GM23338 (cell line): ENCODE measurements around the gene GNAO1. TPM values are rescaled to one million over a fixed set of nuclear protein-coding genes. Genes with fewer than 3 reads are reported as not detected.

ENCODE experiments used
- ATAC-seq: fragments of 200-7000 bp; cut with Tn5 transposase; 3 replicates; pipeline ENCODE4 v1.9.1; 2020
- DNase-seq: peaks from one replicate; pipeline ENCODE4 v3.0.0-alpha.2; 2015; ENCODE audit warnings: low spot score
- H2AFZ ChIP-seq: fragments of 200-600 bp; sonication (generic); 2 replicates; pipeline ENCODE4 v1.8.0; 2016; ENCODE audit warnings: antibody characterized with exemption, mild to moderate bottlenecking, moderate library complexity
- H3F3A ChIP-seq: fragments of 200-600 bp; sonication (generic); replicated peaks from 2 replicates; pipeline ENCODE4 v1.8.0; 2017; ENCODE audit warnings: antibody characterized with exemption, mixed run types, low read depth
- H3K27ac ChIP-seq: fragments of 200-600 bp; sonication (generic); 2 replicates; pipeline ENCODE4 v1.6.1; 2016; ENCODE audit warnings: low read depth
- H3K27me3 ChIP-seq: fragments of 200-600 bp; sonication (generic); 2 replicates; pipeline ENCODE4 v1.8.0; 2016; ENCODE audit warnings: mild to moderate bottlenecking, mixed run types, moderate library complexity; ENCODE audit not compliant: insufficient read depth
- H3K36me3 ChIP-seq: fragments of 200-600 bp; sonication (generic); 2 replicates; pipeline ENCODE4 v1.8.0; 2016; ENCODE audit warnings: mild to moderate bottlenecking; ENCODE audit not compliant: insufficient read depth
- H3K4me1 ChIP-seq: fragments of 200-600 bp; sonication (generic); 2 replicates; pipeline ENCODE4 v1.8.0; 2016; ENCODE audit warnings: mild to moderate bottlenecking, moderate library complexity; ENCODE audit not compliant: insufficient read depth
- H3K4me2 ChIP-seq: fragments of 200-600 bp; sonication (generic); 2 replicates; pipeline ENCODE4 v1.7.1; 2017; ENCODE audit warnings: mixed run types
- H3K4me3 ChIP-seq: fragments of 200-600 bp; sonication (generic); 2 replicates; pipeline ENCODE4 v1.6.1; 2016; ENCODE audit warnings: mixed run types
- H3K79me2 ChIP-seq: fragments of 200-600 bp; sonication (generic); replicated peaks from 2 replicates; pipeline ENCODE4 v1.8.0; 2017; ENCODE audit warnings: mild to moderate bottlenecking; ENCODE audit not compliant: insufficient read depth
- H3K9me2 ChIP-seq: fragments of 200-600 bp; sonication (generic); 2 replicates; pipeline ENCODE4 v1.8.0; 2017; ENCODE audit not compliant: insufficient read depth
- H4K20me1 ChIP-seq: fragments of 200-600 bp; sonication (generic); replicated peaks from 2 replicates; pipeline ENCODE4 v1.8.0; 2017; ENCODE audit warnings: mild to moderate bottlenecking; ENCODE audit not compliant: insufficient read depth
- H3K27ac Mint-ChIP-seq: 2 replicates; pipeline ENCODE4 v1.8.0; 2020; ENCODE audit warnings: inconsistent platforms, mild to moderate bottlenecking, moderate library complexity, mixed read lengths
- H3K27me3 Mint-ChIP-seq: 3 replicates; pipeline ENCODE4 v1.8.0; 2022; ENCODE audit warnings: low read depth, mild to moderate bottlenecking, moderate library complexity, mixed read lengths, inconsistent platforms; ENCODE audit not compliant: insufficient read depth, poor library complexity
- H3K36me3 Mint-ChIP-seq: 3 replicates; pipeline ENCODE4 v1.8.0; 2021; ENCODE audit warnings: low read depth, mild to moderate bottlenecking, inconsistent platforms, moderate library complexity, mixed read lengths
- H3K4me1 Mint-ChIP-seq: 3 replicates; pipeline ENCODE4 v1.8.0; 2020; ENCODE audit warnings: mild to moderate bottlenecking, inconsistent platforms, mixed read lengths
- H3K4me3 Mint-ChIP-seq: 3 replicates; pipeline ENCODE4 v1.8.0; 2021; ENCODE audit warnings: moderate library complexity, mild to moderate bottlenecking, inconsistent platforms, mixed read lengths
- H3K9me3 Mint-ChIP-seq: 3 replicates; pipeline ENCODE4 v1.8.0; 2020; ENCODE audit warnings: moderate library complexity, mild to moderate bottlenecking, inconsistent platforms, mixed read lengths
- CREB1 ChIP-seq: fragments of 250-450 bp; sonication (Bioruptor Pico); IDR thresholded peaks from 2 replicates; pipeline ENCODE4 v1.5.0; 2020; ENCODE audit warnings: low read depth, mild to moderate bottlenecking, moderate library complexity
- ETS1 ChIP-seq: IDR thresholded peaks from 2 replicates; pipeline ENCODE4 v1.6.1; 2016; ENCODE audit warnings: antibody characterized with exemption
- EZH2 ChIP-seq: fragments of 200-600 bp; sonication (generic); IDR thresholded peaks from one replicate; pipeline ENCODE4 v1.8.0; 2017; ENCODE audit warnings: antibody characterized with exemption, mild to moderate bottlenecking, low read depth; ENCODE audit not compliant: unreplicated experiment
- EZH2phosphoT487 ChIP-seq: fragments of 200-600 bp; sonication (generic); IDR thresholded peaks from one replicate; pipeline ENCODE4 v1.8.1; 2018; ENCODE audit warnings: antibody characterized with exemption; ENCODE audit not compliant: unreplicated experiment
- JUNB ChIP-seq: IDR thresholded peaks from one replicate; pipeline ENCODE4 v1.6.1; 2016; ENCODE audit warnings: antibody characterized with exemption; ENCODE audit not compliant: unreplicated experiment
- NANOG ChIP-seq: IDR thresholded peaks from 2 replicates; pipeline ENCODE4 v1.6.1; 2016; ENCODE audit warnings: antibody characterized with exemption, borderline replicate concordance
- POLR2AphosphoS5 ChIP-seq: IDR thresholded peaks from 2 replicates; pipeline ENCODE4 v1.6.1; 2016; ENCODE audit warnings: antibody characterized with exemption, low read depth
- STAT1 ChIP-seq: IDR thresholded peaks from one replicate; pipeline ENCODE4 v1.6.1; 2016; ENCODE audit warnings: antibody characterized with exemption; ENCODE audit not compliant: unreplicated experiment
- polyA plus RNA-seq: library from polyadenylated mRNA; unstranded; fragments of >200 nt; fragmentation: Nextera tagmentation; extraction: Ambion mirVana; gene quantifications from 2 replicates; pipeline ENCODE4 v1.2.1, GENCODE V29; 2016
- total RNA-seq: library from RNA; depleted of rRNA; stranded (reverse); fragments of >200 nt; shearing (Covaris generic); gene quantifications from 2 replicates; pipeline ENCODE4 v1.2.3, GENCODE V29; 2014
- TF ChIP-seq, protein P1 (sequence below): fragments of 250-450 bp; sonication (Bioruptor Pico); IDR thresholded peaks from 2 replicates; pipeline ENCODE4 v1.5.0; 2020; ENCODE audit warnings: mild to moderate bottlenecking, moderate library complexity
- TF ChIP-seq, protein P2 (sequence below): IDR thresholded peaks from one replicate; pipeline ENCODE4 v1.6.1; 2018; ENCODE audit warnings: antibody characterized with exemption; ENCODE audit not compliant: unreplicated experiment

The GNAO1 gene
- total and polyA plus RNA-seq, 2 experiments from 2014 or later: 6.5 to 24.8 TPM

DNA sequence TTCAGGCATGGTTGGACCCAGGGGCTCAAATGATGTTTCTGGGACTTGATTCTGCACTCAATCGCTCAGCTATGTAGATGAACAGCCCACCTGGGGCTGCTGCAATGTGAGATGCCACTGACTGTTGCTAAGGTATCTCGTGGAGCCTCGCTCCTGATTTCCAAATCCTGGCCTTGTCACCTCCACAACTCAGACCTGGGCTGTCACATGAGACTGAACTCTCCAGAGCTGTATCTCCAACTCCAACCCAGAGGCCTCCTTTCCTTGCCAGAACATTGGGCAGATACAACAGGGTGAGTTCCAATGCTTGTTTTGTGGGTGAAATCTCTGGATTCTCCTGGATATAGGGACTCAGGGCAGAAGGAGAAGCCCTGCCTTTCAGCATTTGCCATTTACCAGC, 79.5 kb downstream of the GNAO1 start:
- TF ChIP-seq JUNB: no peak
- TF ChIP-seq POLR2AphosphoS5: no peak
- TF ChIP-seq, protein P1, sequence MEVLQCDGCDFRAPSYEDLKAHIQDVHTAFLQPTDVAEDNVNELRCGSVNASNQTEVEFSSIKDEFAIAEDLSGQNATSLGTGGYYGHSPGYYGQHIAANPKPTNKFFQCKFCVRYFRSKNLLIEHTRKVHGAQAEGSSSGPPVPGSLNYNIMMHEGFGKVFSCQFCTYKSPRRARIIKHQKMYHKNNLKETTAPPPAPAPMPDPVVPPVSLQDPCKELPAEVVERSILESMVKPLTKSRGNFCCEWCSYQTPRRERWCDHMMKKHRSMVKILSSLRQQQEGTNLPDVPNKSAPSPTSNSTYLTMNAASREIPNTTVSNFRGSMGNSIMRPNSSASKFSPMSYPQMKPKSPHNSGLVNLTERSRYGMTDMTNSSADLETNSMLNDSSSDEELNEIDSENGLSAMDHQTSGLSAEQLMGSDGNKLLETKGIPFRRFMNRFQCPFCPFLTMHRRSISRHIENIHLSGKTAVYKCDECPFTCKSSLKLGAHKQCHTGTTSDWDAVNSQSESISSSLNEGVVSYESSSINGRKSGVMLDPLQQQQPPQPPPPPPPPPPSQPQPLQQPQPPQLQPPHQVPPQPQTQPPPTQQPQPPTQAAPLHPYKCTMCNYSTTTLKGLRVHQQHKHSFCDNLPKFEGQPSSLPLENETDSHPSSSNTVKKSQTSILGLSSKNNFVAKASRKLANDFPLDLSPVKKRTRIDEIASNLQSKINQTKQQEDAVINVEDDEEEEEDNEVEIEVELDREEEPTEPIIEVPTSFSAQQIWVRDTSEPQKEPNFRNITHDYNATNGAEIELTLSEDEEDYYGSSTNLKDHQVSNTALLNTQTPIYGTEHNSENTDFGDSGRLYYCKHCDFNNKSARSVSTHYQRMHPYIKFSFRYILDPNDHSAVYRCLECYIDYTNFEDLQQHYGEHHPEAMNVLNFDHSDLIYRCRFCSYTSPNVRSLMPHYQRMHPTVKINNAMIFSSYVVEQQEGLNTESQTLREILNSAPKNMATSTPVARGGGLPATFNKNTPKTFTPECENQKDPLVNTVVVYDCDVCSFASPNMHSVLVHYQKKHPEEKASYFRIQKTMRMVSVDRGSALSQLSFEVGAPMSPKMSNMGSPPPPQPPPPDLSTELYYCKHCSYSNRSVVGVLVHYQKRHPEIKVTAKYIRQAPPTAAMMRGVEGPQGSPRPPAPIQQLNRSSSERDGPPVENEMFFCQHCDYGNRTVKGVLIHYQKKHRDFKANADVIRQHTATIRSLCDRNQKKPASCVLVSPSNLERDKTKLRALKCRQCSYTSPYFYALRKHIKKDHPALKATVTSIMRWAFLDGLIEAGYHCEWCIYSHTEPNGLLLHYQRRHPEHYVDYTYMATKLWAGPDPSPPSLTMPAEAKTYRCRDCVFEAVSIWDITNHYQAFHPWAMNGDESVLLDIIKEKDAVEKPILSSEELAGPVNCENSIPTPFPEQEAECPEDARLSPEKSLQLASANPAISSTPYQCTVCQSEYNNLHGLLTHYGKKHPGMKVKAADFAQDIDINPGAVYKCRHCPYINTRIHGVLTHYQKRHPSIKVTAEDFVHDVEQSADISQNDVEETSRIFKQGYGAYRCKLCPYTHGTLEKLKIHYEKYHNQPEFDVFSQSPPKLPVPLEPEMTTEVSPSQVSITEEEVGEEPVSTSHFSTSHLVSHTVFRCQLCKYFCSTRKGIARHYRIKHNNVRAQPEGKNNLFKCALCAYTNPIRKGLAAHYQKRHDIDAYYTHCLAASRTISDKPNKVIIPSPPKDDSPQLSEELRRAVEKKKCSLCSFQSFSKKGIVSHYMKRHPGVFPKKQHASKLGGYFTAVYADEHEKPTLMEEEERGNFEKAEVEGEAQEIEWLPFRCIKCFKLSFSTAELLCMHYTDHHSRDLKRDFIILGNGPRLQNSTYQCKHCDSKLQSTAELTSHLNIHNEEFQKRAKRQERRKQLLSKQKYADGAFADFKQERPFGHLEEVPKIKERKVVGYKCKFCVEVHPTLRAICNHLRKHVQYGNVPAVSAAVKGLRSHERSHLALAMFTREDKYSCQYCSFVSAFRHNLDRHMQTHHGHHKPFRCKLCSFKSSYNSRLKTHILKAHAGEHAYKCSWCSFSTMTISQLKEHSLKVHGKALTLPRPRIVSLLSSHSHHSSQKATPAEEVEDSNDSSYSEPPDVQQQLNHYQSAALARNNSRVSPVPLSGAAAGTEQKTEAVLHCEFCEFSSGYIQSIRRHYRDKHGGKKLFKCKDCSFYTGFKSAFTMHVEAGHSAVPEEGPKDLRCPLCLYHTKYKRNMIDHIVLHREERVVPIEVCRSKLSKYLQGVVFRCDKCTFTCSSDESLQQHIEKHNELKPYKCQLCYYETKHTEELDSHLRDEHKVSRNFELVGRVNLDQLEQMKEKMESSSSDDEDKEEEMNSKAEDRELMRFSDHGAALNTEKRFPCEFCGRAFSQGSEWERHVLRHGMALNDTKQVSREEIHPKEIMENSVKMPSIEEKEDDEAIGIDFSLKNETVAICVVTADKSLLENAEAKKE (CRISPR knock-in tag): no peak
- no peak for TF ChIP-seq CREB1 (CRISPR knock-in tag)
- TF ChIP-seq STAT1: no peak
- Histone ChIP-seq H3K27ac (no peak overlapping the region), H3K4me3 (no peak overlapping the region), H3K9me2 (no peaks in the 10 kb centered on the region), H3K4me1 (peaks cover 10% of the 10 kb centered on the region; the same call in 1 of the 2 replicates), H2AFZ (no peak overlapping the region), H3K4me2 (no peak overlapping the region), H3K36me3 (peaks cover 7% of the 10 kb centered on the region; the same call in 1 of the 2 replicates), H4K20me1 (no peaks in the 10 kb centered on the region), H3K79me2 (no peaks in the 10 kb centered on the region), H3K27me3 (no peaks in the 10 kb centered on the region), H3F3A (no peaks in the 10 kb centered on the region)
- H3K36me3 Mint-ChIP-seq: peaks cover 31% of the 10 kb centered on the region
- H3K9me3 Mint-ChIP-seq: peaks cover 22% of the 10 kb centered on the region
- no peak for DNase-seq
- H3K4me3 Mint-ChIP-seq: no peak overlapping the region
- H3K27ac Mint-ChIP-seq: no peak overlapping the region
- ATAC-seq: no peak
- peaks cover 10% of the 10 kb centered on the region for H3K27me3 Mint-ChIP-seq
- peaks cover 15% of the 10 kb centered on the region for H3K4me1 Mint-ChIP-seq

DNA sequence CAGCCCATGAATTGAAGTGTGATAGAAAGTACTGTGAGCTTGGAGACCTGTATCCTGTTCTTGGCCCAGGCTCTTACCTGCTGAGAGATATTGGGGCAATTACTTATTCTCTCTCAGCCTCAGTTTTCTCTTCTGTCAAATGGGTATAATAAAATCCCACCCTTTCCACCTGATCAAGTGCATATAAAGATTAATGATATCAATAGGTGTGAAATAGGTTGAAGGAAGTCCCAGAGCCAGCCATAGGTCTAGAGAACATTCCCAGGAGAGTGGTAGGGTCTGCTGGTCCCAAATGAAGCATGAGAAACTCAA, 81.2 kb downstream of the GNAO1 start:
- no peak overlapping the region for H3K27ac Mint-ChIP-seq
- no peak for ATAC-seq
- peaks cover 32% of the 10 kb centered on the region for H3K4me1 Mint-ChIP-seq
- DNase-seq: no peak
- H3K4me3 ChIP-seq: no peak overlapping the region
- peaks cover 22% of the 10 kb centered on the region for H3K9me3 Mint-ChIP-seq
- H3K9me2 ChIP-seq: no peaks in the 10 kb centered on the region
- H3K4me2 ChIP-seq: no peak overlapping the region
- no peaks in the 10 kb centered on the region for H3K79me2 ChIP-seq
- no peak overlapping the region for H2AFZ ChIP-seq
- H3K27me3 Mint-ChIP-seq: peaks cover 16% of the 10 kb centered on the region
- H3K4me1 ChIP-seq: peaks cover 25% of the 10 kb centered on the region
- H3K27me3 ChIP-seq: no peaks in the 10 kb centered on the region
- H3F3A ChIP-seq: no peaks in the 10 kb centered on the region
- no peaks in the 10 kb centered on the region for H4K20me1 ChIP-seq
- no peak overlapping the region for H3K27ac ChIP-seq
- no peak overlapping the region for H3K4me3 Mint-ChIP-seq
- peaks cover 35% of the 10 kb centered on the region for H3K36me3 Mint-ChIP-seq
- H3K36me3 ChIP-seq: peaks cover 7% of the 10 kb centered on the region; the same call in 1 of the 2 replicates
- TF ChIP-seq EZH2phosphoT487 (no peak), JUNB (no peak), EZH2 (no peak), NANOG (no peak), ETS1 (no peak), STAT1 (no peak)
- TF ChIP-seq, protein P2, sequence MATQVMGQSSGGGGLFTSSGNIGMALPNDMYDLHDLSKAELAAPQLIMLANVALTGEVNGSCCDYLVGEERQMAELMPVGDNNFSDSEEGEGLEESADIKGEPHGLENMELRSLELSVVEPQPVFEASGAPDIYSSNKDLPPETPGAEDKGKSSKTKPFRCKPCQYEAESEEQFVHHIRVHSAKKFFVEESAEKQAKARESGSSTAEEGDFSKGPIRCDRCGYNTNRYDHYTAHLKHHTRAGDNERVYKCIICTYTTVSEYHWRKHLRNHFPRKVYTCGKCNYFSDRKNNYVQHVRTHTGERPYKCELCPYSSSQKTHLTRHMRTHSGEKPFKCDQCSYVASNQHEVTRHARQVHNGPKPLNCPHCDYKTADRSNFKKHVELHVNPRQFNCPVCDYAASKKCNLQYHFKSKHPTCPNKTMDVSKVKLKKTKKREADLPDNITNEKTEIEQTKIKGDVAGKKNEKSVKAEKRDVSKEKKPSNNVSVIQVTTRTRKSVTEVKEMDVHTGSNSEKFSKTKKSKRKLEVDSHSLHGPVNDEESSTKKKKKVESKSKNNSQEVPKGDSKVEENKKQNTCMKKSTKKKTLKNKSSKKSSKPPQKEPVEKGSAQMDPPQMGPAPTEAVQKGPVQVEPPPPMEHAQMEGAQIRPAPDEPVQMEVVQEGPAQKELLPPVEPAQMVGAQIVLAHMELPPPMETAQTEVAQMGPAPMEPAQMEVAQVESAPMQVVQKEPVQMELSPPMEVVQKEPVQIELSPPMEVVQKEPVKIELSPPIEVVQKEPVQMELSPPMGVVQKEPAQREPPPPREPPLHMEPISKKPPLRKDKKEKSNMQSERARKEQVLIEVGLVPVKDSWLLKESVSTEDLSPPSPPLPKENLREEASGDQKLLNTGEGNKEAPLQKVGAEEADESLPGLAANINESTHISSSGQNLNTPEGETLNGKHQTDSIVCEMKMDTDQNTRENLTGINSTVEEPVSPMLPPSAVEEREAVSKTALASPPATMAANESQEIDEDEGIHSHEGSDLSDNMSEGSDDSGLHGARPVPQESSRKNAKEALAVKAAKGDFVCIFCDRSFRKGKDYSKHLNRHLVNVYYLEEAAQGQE: no peak
